Endothelial cell of umbilical vein (primary cell): ENCODE results near the gene RNASEH2C. TPM values are rescaled to one million over a fixed set of nuclear protein-coding genes. Genes with fewer than 3 reads are reported as not detected.

ENCODE experiments used
- BruUV-seq: library from RNA; stranded (reverse); fragments of 400-500 nt; replicated peaks from 2 replicates; lab custom pipeline; 2021; lab: Mats Ljungman, UMichigan
- CTCF ChIA-PET: fragments of 300-600, 350-600 bp; sonication (Branson Sonifier 250); formaldehyde crosslinking; loops from one replicate; lab custom pipeline; 2021; ENCODE audit warnings: antibody characterized with exemption, inconsistent platforms; lab: Charles Lee
- POLR2A ChIA-PET: fragments of 300-600, 350-600 bp; sonication (Branson Sonifier 250); formaldehyde crosslinking; loops from one replicate; lab custom pipeline; 2021; ENCODE audit warnings: antibody characterized with exemption, inconsistent platforms; lab: Charles Lee
- DNase-seq: peaks from one replicate; pipeline ENCODE4 v3.0.0-alpha.2; 2011; ENCODE audit warnings: low read depth, low spot score
- FAIRE-seq: peaks from 2 replicates; lab custom pipeline; 2011; peaks lifted over from hg19 to GRCh38; lab: Jason Lieb, UNC
- H2AFZ ChIP-seq: 2 replicates; pipeline ENCODE4 v1.6.0; 2012; ENCODE audit warnings: low read depth, low read length, control low read depth, inconsistent platforms
- H3K27ac ChIP-seq: 2 replicates; pipeline ENCODE4 v1.5.1; 2011; ENCODE audit warnings: low read depth, mild to moderate bottlenecking, control low read depth, low read length, moderate library complexity; ENCODE audit not compliant: insufficient read depth
- H3K27me3 ChIP-seq, 2 experiments: 2 replicates each; pipeline versions ENCODE4 v1.6.0 to v1.6.1; 2011; ENCODE audit warnings: low read length in 2 of 2, mixed read lengths in 1 of 2; ENCODE audit not compliant: control insufficient read depth in 2 of 2, insufficient read depth in 2 of 2
- H3K36me3 ChIP-seq, 2 experiments: 2 replicates in 1 of 2; 3 replicates in 1 of 2; pipeline ENCODE4 v1.5.1; 2011; ENCODE audit warnings: low read length in 2 of 2, mild to moderate bottlenecking in 1 of 2, moderate library complexity in 1 of 2; ENCODE audit not compliant: control insufficient read depth in 2 of 2, insufficient read depth in 2 of 2; ENCODE audit errors: extremely low read depth in 1 of 2
- H3K4me1 ChIP-seq: 3 replicates; pipeline ENCODE4 v1.5.1; 2011; ENCODE audit warnings: mild to moderate bottlenecking, low read length; ENCODE audit not compliant: control insufficient read depth, insufficient read depth; ENCODE audit errors: extremely low read depth
- H3K4me2 ChIP-seq: 2 replicates; pipeline ENCODE4 v1.6.1; 2011; ENCODE audit warnings: low read length, control low read depth, mixed read lengths; ENCODE audit not compliant: insufficient read depth
- H3K4me3 ChIP-seq, 3 experiments: fragments of 200-600 bp in 1 of 3; sonication (generic), shearing (Covaris generic) in 1 of 3; replicated peaks in 1 of 3; 2 replicates each; pipeline ENCODE4 v1.5.1; 2011 to 2016; ENCODE audit warnings: control low read depth in 3 of 3, low read length in 3 of 3, mild to moderate bottlenecking in 2 of 3, inconsistent platforms in 1 of 3, low read depth in 1 of 3, moderate library complexity in 1 of 3; ENCODE audit not compliant: insufficient read depth in 1 of 3
- H3K79me2 ChIP-seq: 2 replicates; pipeline ENCODE4 v1.6.0; 2012; ENCODE audit warnings: low read length, inconsistent platforms; ENCODE audit not compliant: control insufficient read depth, insufficient read depth
- H3K9ac ChIP-seq: replicated peaks from 2 replicates; pipeline ENCODE3; 2011; ENCODE audit warnings: low read length, control low read depth; ENCODE audit not compliant: insufficient read depth; ENCODE audit errors: extremely low read depth
- H3K9me1 ChIP-seq: replicated peaks from 3 replicates; pipeline ENCODE4 v1.6.0; 2011; ENCODE audit warnings: mild to moderate bottlenecking, low read length; ENCODE audit not compliant: control insufficient read depth, insufficient read depth; ENCODE audit errors: extremely low read depth
- H3K9me3 ChIP-seq: replicated peaks from 2 replicates; pipeline ENCODE4 v1.5.1; 2012; ENCODE audit warnings: low read length, inconsistent platforms; ENCODE audit not compliant: control insufficient read depth, insufficient read depth
- H4K20me1 ChIP-seq: replicated peaks from 2 replicates; pipeline ENCODE3; 2011; ENCODE audit warnings: mild to moderate bottlenecking, low read length; ENCODE audit not compliant: control insufficient read depth, insufficient read depth; ENCODE audit errors: extremely low read depth
- CTCF ChIP-seq, 2 donors: IDR thresholded peaks; 1 replicate in 1 of 2; 2 replicates in 1 of 2; pipeline ENCODE4 v1.5.1; 2011; ENCODE audit warnings: low read length in 2 of 2, mild to moderate bottlenecking in 2 of 2, moderate library complexity in 2 of 2, control low read depth in 1 of 2, inconsistent platforms in 1 of 2, low read depth in 1 of 2; ENCODE audit not compliant: insufficient read depth in 1 of 2; ENCODE audit errors: extremely low read depth in 1 of 2
- EZH2 ChIP-seq: IDR thresholded peaks from 2 replicates; pipeline ENCODE4 v1.6.1; 2012; ENCODE audit warnings: borderline replicate concordance, low read depth, mild to moderate bottlenecking, moderate library complexity, low read length, inconsistent platforms; ENCODE audit not compliant: severe bottlenecking
- FOS ChIP-seq: IDR thresholded peaks from 2 replicates; pipeline ENCODE4 v1.6.1; 2011; ENCODE audit warnings: mild to moderate bottlenecking, low read length, moderate library complexity, borderline replicate concordance; ENCODE audit not compliant: insufficient read depth
- GATA2 ChIP-seq: IDR thresholded peaks from 2 replicates; pipeline ENCODE4 v1.7.0; 2011; ENCODE audit warnings: low read depth, mild to moderate bottlenecking, moderate library complexity, mixed read lengths, low read length; ENCODE audit not compliant: insufficient read length, insufficient read depth
- JUN ChIP-seq: IDR thresholded peaks from 2 replicates; pipeline ENCODE4 v1.6.1; 2011; ENCODE audit warnings: borderline replicate concordance, low read depth; ENCODE audit not compliant: insufficient read length, insufficient read depth
- MAX ChIP-seq: IDR thresholded peaks from 2 replicates; pipeline ENCODE4 v1.6.1; 2011; ENCODE audit not compliant: insufficient read depth, insufficient read length
- MYC ChIP-seq: IDR thresholded peaks from one replicate; pipeline ENCODE4 v1.6.1; 2011; ENCODE audit warnings: mild to moderate bottlenecking, low read depth, low read length
- POLR2A ChIP-seq: IDR thresholded peaks from 2 replicates; pipeline ENCODE4 v1.6.1; 2012; ENCODE audit warnings: low read depth, mild to moderate bottlenecking, control low read depth, low read length
- POLR2AphosphoS5 ChIP-seq: IDR thresholded peaks from 2 replicates; pipeline ENCODE4 v1.6.1; 2012; ENCODE audit warnings: low read depth, mild to moderate bottlenecking, control low read depth, low read length, moderate library complexity; ENCODE audit not compliant: insufficient read depth
- dilution Hi-C: fragments of 300-500 bp; cut with MboI; formaldehyde crosslinking; loops from one replicate; pipeline ENCODE4 v1.15.0; 2019; ENCODE audit warnings: low sequenced_read_pairs; ENCODE audit not compliant: extremely low pct_ligation_motif_present
- intact Hi-C: fragments of 100-400 bp; cut with micrococcal nuclease; formaldehyde crosslinking; loops from one replicate; pipeline ENCODE4 v1.10.0; 2022
- polyA plus RNA-seq, 4 experiments: library from polyadenylated mRNA; depleted of rRNA in 3 of 4; stranded (reverse) in 3 of 4; unstranded in 1 of 4; fragments of >200 nt; gene quantifications; 2 replicates each; pipeline versions ENCODE4 v1.2.1 to v1.2.3, GENCODE V29; 2011 to 2012; ENCODE audit warnings: missing spikeins in 1 of 4
- total RNA-seq: library from RNA; stranded (reverse); gene quantifications from 2 replicates; pipeline ENCODE4 v1.2.3, GENCODE V29; 2021

The RNASEH2C gene
- total and polyA plus RNA-seq, 2 donors (not counting 3 experiments of a cell fraction or from before 2014, with no cell fraction given) = 62.0 to 110 TPM

GRCh38 chr11:65718531-65718930, 2.1 kb downstream of the RNASEH2C start:
- Histone ChIP-seq H3K9ac (no peak overlapping the region), H3K4me1 (peaks cover 13% of the 10 kb centered on the region), H3K9me3 (no peaks in the 10 kb centered on the region), H3K79me2 (peaks cover 22% of the 10 kb centered on the region), H3K27me3 (no peaks in the 10 kb centered on the region), H3K4me2 (no peak overlapping the region), H2AFZ (no peak overlapping the region), H3K9me1 (no peaks in the 10 kb centered on the region), H4K20me1 (no peaks in the 10 kb centered on the region), H3K4me3 (no peak overlapping the region), H3K27ac (no peak overlapping the region), H3K36me3 (peaks cover 10 to 37% of the 10 kb centered on the region in 2 experiments)
- no TSS peak for BruUV-seq
- intact Hi-C loops (no loop called here), dilution Hi-C loops (no loop called here)
- TF ChIP-seq MYC = no peak
- no peak for TF ChIP-seq POLR2AphosphoS5
- no peak for TF ChIP-seq GATA2
- no peak for TF ChIP-seq MAX
- no peak for TF ChIP-seq POLR2A
- no peak for TF ChIP-seq FOS
- no peak for TF ChIP-seq JUN
- TF ChIP-seq EZH2 = no peak
- TF ChIP-seq CTCF (IDR thresholded peaks at IDR 0.05; ENCODE audit: extremely low read depth in 1 of 2, insufficient read depth in 1 of 2, low read depth in 1 of 2, low read length in 2 of 2) = no peak
- POLR2A ChIA-PET = no interaction called here
- DNase-seq (no peak), FAIRE-seq (no peak)
- CTCF ChIA-PET = interaction anchor here (1.2 to 2.5 kb wide), 2 partner anchors 8 to 52 kb away, joined by 3 to 25 read pairs; no protein-coding TSS in a partner anchor
